ENCODE data around the gene FSD1.

FSD1 gene

DNA sequence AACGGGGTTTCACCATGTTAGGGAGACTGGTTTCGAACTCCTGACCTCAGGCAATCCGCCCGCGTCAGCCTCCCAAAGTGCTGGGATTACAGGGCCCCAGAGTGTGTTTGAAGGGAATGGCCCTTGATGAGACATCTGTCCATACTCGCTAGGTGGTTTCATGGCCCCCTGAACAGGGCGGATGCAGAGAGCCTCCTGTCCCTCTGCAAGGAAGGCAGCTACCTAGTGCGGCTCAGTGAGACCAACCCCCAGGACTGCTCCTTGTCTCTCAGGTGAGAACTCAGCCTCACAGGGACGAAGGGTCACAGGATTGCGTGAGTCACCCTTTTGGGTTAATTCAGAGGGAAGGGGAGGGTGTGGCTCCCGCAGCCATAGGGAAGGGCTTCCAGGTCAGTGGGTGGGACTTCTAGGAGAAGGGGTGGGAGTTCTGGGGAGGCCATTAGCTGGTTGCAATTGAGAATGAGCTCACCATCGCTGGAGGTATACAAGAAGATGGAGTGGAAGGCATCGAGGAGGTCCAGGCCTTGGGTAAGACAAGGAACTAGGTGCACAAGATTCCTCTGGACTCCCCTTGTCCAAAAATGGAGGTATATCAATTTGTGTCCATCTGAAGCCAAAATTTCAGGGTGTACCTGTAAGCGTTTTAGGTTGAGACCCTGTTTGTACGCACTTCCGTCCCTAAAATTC is 16.2 kb upstream of the FSD1 start:
- Histone ChIP-seq H4K20me1 (ENCODE audit: insufficient read depth, low read length, poor library complexity, severe bottlenecking) (no peaks in the 10 kb centered on the region), H3K9me3 (ENCODE audit: insufficient read depth, low read depth, low read length) (no peaks in the 10 kb centered on the region), H3K27me3 (ENCODE audit: insufficient read depth, low read length, poor library complexity, severe bottlenecking) (no peaks in the 10 kb centered on the region), H3K9me2 (replicated peaks; ENCODE audit: low read depth, low read length) (no peaks in the 10 kb centered on the region), H3K4me1 (ENCODE audit: insufficient read depth, low read length, poor library complexity, severe bottlenecking) (no peaks in the 10 kb centered on the region), H3K9ac (ENCODE audit: low read depth, low read length, poor library complexity, severe bottlenecking) (no peak overlapping the region), H3K4me3 (ENCODE audit: low read length, poor library complexity, severe bottlenecking) (no peak overlapping the region), H3K36me3 (ENCODE audit: insufficient read depth, low read length) (no peaks in the 10 kb centered on the region), H2AFZ (ENCODE audit: low read length) (no peak overlapping the region), H3K4me2 (ENCODE audit: low read depth, low read length, poor library complexity, severe bottlenecking) (no peak overlapping the region), H3K79me2 (ENCODE audit: insufficient read depth, low read length) (no peaks in the 10 kb centered on the region), H3F3A (ENCODE audit: low read depth) (no peaks in the 10 kb centered on the region)
- no peak for TF ChIP-seq EZH2phosphoT487 (IDR thresholded peaks at IDR 0.05; ENCODE audit: borderline replicate concordance)
- TF ChIP-seq, protein P1, sequence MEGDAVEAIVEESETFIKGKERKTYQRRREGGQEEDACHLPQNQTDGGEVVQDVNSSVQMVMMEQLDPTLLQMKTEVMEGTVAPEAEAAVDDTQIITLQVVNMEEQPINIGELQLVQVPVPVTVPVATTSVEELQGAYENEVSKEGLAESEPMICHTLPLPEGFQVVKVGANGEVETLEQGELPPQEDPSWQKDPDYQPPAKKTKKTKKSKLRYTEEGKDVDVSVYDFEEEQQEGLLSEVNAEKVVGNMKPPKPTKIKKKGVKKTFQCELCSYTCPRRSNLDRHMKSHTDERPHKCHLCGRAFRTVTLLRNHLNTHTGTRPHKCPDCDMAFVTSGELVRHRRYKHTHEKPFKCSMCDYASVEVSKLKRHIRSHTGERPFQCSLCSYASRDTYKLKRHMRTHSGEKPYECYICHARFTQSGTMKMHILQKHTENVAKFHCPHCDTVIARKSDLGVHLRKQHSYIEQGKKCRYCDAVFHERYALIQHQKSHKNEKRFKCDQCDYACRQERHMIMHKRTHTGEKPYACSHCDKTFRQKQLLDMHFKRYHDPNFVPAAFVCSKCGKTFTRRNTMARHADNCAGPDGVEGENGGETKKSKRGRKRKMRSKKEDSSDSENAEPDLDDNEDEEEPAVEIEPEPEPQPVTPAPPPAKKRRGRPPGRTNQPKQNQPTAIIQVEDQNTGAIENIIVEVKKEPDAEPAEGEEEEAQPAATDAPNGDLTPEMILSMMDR (conservative IDR thresholded peaks at IDR 0.05; ENCODE audit: low read length), result no peak

DNA sequence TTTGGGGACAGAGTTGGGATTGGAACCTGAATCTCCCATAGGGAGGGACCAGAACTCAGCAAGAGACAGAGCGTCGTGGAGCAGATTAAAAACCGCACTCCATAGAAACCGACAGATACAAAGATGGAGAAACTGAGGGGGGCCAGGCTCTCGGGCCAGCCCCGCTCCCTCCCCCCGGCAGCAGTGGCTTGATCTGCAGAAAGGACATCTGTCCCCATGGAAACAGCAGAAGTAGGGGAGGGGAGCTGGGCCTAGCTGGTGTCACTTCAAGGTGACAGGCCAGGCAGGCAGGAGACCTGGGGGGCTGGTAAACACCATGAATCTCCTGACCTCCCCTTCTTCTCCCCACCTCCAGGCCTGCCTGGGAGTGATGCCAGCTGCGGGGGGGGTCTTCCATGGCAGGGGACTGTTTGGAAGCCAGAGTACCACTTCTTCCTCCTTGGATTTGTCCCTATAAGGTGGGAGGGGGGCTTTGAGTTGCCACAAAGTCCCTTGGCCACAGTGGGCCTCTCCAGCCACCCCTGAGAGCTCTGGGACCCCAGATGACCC is 13.1 kb upstream of the FSD1 start:
- no peaks in the 10 kb centered on the region for H3K36me3 ChIP-seq (ENCODE audit: insufficient read depth, low read length)
- no peaks in the 10 kb centered on the region for H3K9me2 ChIP-seq (replicated peaks; ENCODE audit: low read depth, low read length)
- no peaks in the 10 kb centered on the region for H4K20me1 ChIP-seq (ENCODE audit: insufficient read depth, low read length, poor library complexity, severe bottlenecking)

DNA sequence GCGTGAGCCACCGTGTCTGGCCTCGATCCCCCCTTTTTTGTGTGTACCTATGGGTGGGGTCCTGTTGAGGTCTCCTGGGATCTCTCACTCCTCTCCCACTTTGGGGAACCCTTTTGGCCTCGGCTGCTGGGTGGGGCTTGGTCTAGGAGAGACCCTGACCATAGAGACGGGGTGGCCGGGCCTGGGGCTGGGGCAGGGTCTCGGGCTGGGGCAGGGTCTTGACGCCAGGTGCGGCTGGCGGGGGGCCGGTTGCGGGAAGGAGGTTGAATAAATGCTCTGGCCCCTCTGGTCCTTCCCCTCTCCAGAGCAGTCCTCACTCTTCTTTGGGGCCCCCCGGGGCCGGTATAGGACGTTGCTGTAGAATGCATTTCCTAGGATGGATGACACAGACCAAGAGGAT is 11.9 kb upstream of the FSD1 start:
- Histone ChIP-seq H3K79me2 (ENCODE audit: insufficient read depth, low read length) (no peaks in the 10 kb centered on the region), H4K20me1 (ENCODE audit: insufficient read depth, low read length, poor library complexity, severe bottlenecking) (no peaks in the 10 kb centered on the region), H3K27me3 (ENCODE audit: insufficient read depth, low read length, poor library complexity, severe bottlenecking) (no peaks in the 10 kb centered on the region), H3K4me1 (ENCODE audit: insufficient read depth, low read length, poor library complexity, severe bottlenecking) (no peaks in the 10 kb centered on the region), H3K4me3 (ENCODE audit: low read length, poor library complexity, severe bottlenecking) (no peak overlapping the region), H3F3A (ENCODE audit: low read depth) (no peaks in the 10 kb centered on the region), H3K9me2 (replicated peaks; ENCODE audit: low read depth, low read length) (no peaks in the 10 kb centered on the region), H3K4me2 (ENCODE audit: low read depth, low read length, poor library complexity, severe bottlenecking) (no peak overlapping the region), H2AFZ (ENCODE audit: low read length) (no peak overlapping the region), H3K9me3 (ENCODE audit: insufficient read depth, low read depth, low read length) (no peaks in the 10 kb centered on the region), H3K9ac (ENCODE audit: low read depth, low read length, poor library complexity, severe bottlenecking) (no peak overlapping the region), H3K36me3 (ENCODE audit: insufficient read depth, low read length) (no peaks in the 10 kb centered on the region)
- TF ChIP-seq EZH2phosphoT487 (IDR thresholded peaks at IDR 0.05; ENCODE audit: borderline replicate concordance), result no peak
- TF ChIP-seq, protein P1 (conservative IDR thresholded peaks at IDR 0.05; ENCODE audit: low read length), result no peak

More for the DNA sequence above, 13.1 kb upstream of the FSD1 start:
- H3K4me1 ChIP-seq (ENCODE audit: insufficient read depth, low read length, poor library complexity, severe bottlenecking), result no peaks in the 10 kb centered on the region
- H3K9me3 ChIP-seq (ENCODE audit: insufficient read depth, low read depth, low read length), result no peaks in the 10 kb centered on the region
- H3F3A ChIP-seq (ENCODE audit: low read depth), result no peaks in the 10 kb centered on the region
- no peak overlapping the region for H3K9ac ChIP-seq (ENCODE audit: low read depth, low read length, poor library complexity, severe bottlenecking)
- no peak overlapping the region for H3K4me2 ChIP-seq (ENCODE audit: low read depth, low read length, poor library complexity, severe bottlenecking)
- H3K27me3 ChIP-seq (ENCODE audit: insufficient read depth, low read length, poor library complexity, severe bottlenecking), result no peaks in the 10 kb centered on the region
- H2AFZ ChIP-seq (ENCODE audit: low read length), result no peak overlapping the region
- no peaks in the 10 kb centered on the region for H3K79me2 ChIP-seq (ENCODE audit: insufficient read depth, low read length)
- no peak overlapping the region for H3K4me3 ChIP-seq (ENCODE audit: low read length, poor library complexity, severe bottlenecking)
- TF ChIP-seq EZH2phosphoT487 (IDR thresholded peaks at IDR 0.05; ENCODE audit: borderline replicate concordance), result no peak
- TF ChIP-seq, protein P1 (conservative IDR thresholded peaks at IDR 0.05; ENCODE audit: low read length), result no peak
